ENCODE measurements around the gene HAND2. TPM values are rescaled to one million over a fixed set of nuclear protein-coding genes. Genes with fewer than 3 reads are reported as not detected.

HAND2 gene
- total RNA-seq, 2 experiments from 2014 or later: not detected

- no peak for ATAC-seq (ENCODE audit: low read depth)
- Mint-ChIP-seq H3K36me3 (no peaks in the 10 kb centered on the region), H3K4me1 (no peaks in the 10 kb centered on the region), H3K27ac (no peak overlapping the region), H3K9me3 (no peaks in the 10 kb centered on the region), H3K27me3 (peaks cover 23% of the 10 kb centered on the region), H3K4me3 (no peak overlapping the region)
- no peak for DNase-seq
- POLR2A ChIA-PET: no interaction called here
Observed at GRCh38 chr4:173546776-173547175, 16.7 kb upstream of the HAND2 start.

- Mint-ChIP-seq H3K9me3 (no peaks in the 10 kb centered on the region), H3K4me3 (no peak overlapping the region), H3K4me1 (no peaks in the 10 kb centered on the region), H3K27ac (no peak overlapping the region), H3K27me3 (peaks cover 31% of the 10 kb centered on the region), H3K36me3 (no peaks in the 10 kb centered on the region)
- DNase-seq (no peak), ATAC-seq (ENCODE audit: low read depth) (no peak)
- POLR2A ChIA-PET: no interaction called here
Observed at GRCh38 chr4:173545440-173545839, 15.4 kb upstream of the HAND2 start.

- no peak overlapping the region for H3K27ac Mint-ChIP-seq
- H3K36me3 Mint-ChIP-seq: no peaks in the 10 kb centered on the region
Observed at GRCh38 chr4:173543266-173543665, 13.2 kb upstream of the HAND2 start.

GRCh38 chr4:173539986-173540385 lies 10.0 kb upstream of the HAND2 start:
- ATAC-seq (ENCODE audit: low read depth) (no peak), DNase-seq (no peak)
- Mint-ChIP-seq H3K4me1 (peaks cover 6% of the 10 kb centered on the region), H3K27ac (no peak overlapping the region), H3K4me3 (no peak overlapping the region), H3K27me3 (peaks cover 69% of the 10 kb centered on the region), H3K36me3 (no peaks in the 10 kb centered on the region), H3K9me3 (no peaks in the 10 kb centered on the region)
- POLR2A ChIA-PET: no interaction called here

More at GRCh38 chr4:173543266-173543665, 13.2 kb upstream of the HAND2 start:
- ATAC-seq (ENCODE audit: low read depth): no peak
- Mint-ChIP-seq H3K27me3 (peaks cover 48% of the 10 kb centered on the region), H3K9me3 (no peaks in the 10 kb centered on the region), H3K4me3 (no peak overlapping the region), H3K4me1 (peaks cover 6% of the 10 kb centered on the region)
- DNase-seq: no peak
- POLR2A ChIA-PET: no interaction called here

- ATAC-seq (ENCODE audit: low read depth) (no peak), DNase-seq (no peak)
- Mint-ChIP-seq H3K27ac (no peak overlapping the region), H3K9me3 (no peaks in the 10 kb centered on the region), H3K4me3 (peak overlapping the region; percentile 60), H3K27me3 (peaks cover 76% of the 10 kb centered on the region), H3K36me3 (no peaks in the 10 kb centered on the region), H3K4me1 (peaks cover 6% of the 10 kb centered on the region)
- POLR2A ChIA-PET: no interaction called here
Observed at GRCh38 chr4:173538909-173539445, 8.9 kb upstream of the HAND2 start.

- Mint-ChIP-seq H3K4me3 (peak overlapping the region; percentile 67), H3K27me3 (peaks cover 80% of the 10 kb centered on the region), H3K9me3 (no peaks in the 10 kb centered on the region), H3K27ac (no peak overlapping the region), H3K4me1 (peaks cover 6% of the 10 kb centered on the region), H3K36me3 (no peaks in the 10 kb centered on the region)
- POLR2A ChIA-PET: no interaction called here
- DNase-seq (peak; percentile 41), ATAC-seq (ENCODE audit: low read depth) (no peak)
Observed at GRCh38 chr4:173538148-173538908, 8.3 kb upstream of the HAND2 start.

- no peaks in the 10 kb centered on the region for H3K9me3 Mint-ChIP-seq
- ATAC-seq (ENCODE audit: low read depth) (no peak), DNase-seq (no peak)
- peaks cover 86% of the 10 kb centered on the region for H3K27me3 Mint-ChIP-seq
- H3K4me1 Mint-ChIP-seq: peaks cover 6% of the 10 kb centered on the region
- no peak overlapping the region for H3K27ac Mint-ChIP-seq
- POLR2A ChIA-PET: no interaction called here
- no peaks in the 10 kb centered on the region for H3K36me3 Mint-ChIP-seq
- H3K4me3 Mint-ChIP-seq: peak overlapping the region; percentile 51
Observed at GRCh38 chr4:173537613-173538147, 7.7 kb upstream of the HAND2 start.

GRCh38 chr4:173536808-173537429 lies 6.9 kb upstream of the HAND2 start:
- H3K27me3 Mint-ChIP-seq: peaks cover 93% of the 10 kb centered on the region
- peaks cover 6% of the 10 kb centered on the region for H3K4me1 Mint-ChIP-seq
- POLR2A ChIA-PET: no interaction called here
- DNase-seq (no peak), ATAC-seq (ENCODE audit: low read depth) (no peak)
- no peaks in the 10 kb centered on the region for H3K9me3 Mint-ChIP-seq
- H3K36me3 Mint-ChIP-seq: no peaks in the 10 kb centered on the region
- no peak overlapping the region for H3K4me3 Mint-ChIP-seq
- no peak overlapping the region for H3K27ac Mint-ChIP-seq

GRCh38 chr4:173535957-173536356 lies 5.9 kb upstream of the HAND2 start:
- Mint-ChIP-seq H3K4me3 (no peak overlapping the region), H3K4me1 (peaks cover 6% of the 10 kb centered on the region), H3K9me3 (peaks cover 3% of the 10 kb centered on the region), H3K27me3 (peaks cover 93% of the 10 kb centered on the region), H3K36me3 (no peaks in the 10 kb centered on the region), H3K27ac (no peak overlapping the region)
- POLR2A ChIA-PET: no interaction called here
- DNase-seq (no peak), ATAC-seq (ENCODE audit: low read depth) (no peak)

- peaks cover 97% of the 10 kb centered on the region for H3K27me3 Mint-ChIP-seq
- no peak for DNase-seq
- POLR2A ChIA-PET: no interaction called here
- no peaks in the 10 kb centered on the region for H3K36me3 Mint-ChIP-seq
- no peak for ATAC-seq (ENCODE audit: low read depth)
- no peak overlapping the region for H3K4me3 Mint-ChIP-seq
- H3K9me3 Mint-ChIP-seq: peaks cover 3% of the 10 kb centered on the region
- H3K27ac Mint-ChIP-seq: no peak overlapping the region
- H3K4me1 Mint-ChIP-seq: peaks cover 6% of the 10 kb centered on the region
Observed at GRCh38 chr4:173535165-173535902, 5.3 kb upstream of the HAND2 start.

GRCh38 chr4:173534434-173534833 lies 4.4 kb upstream of the HAND2 start:
- H3K36me3 Mint-ChIP-seq: peaks cover 3% of the 10 kb centered on the region
- POLR2A ChIA-PET: no interaction called here
- H3K4me3 Mint-ChIP-seq: no peak overlapping the region

GRCh38 chr4:173532725-173533511 lies 2.9 kb upstream of the HAND2 start:
- Mint-ChIP-seq H3K36me3 (peaks cover 4% of the 10 kb centered on the region), H3K4me3 (no peak overlapping the region), H3K9me3 (peaks cover 6% of the 10 kb centered on the region), H3K27me3 (peaks cover 89% of the 10 kb centered on the region), H3K27ac (no peak overlapping the region), H3K4me1 (peaks cover 13% of the 10 kb centered on the region)
- ATAC-seq (ENCODE audit: low read depth): no peak
- DNase-seq: no peak
- POLR2A ChIA-PET: no interaction called here

More at GRCh38 chr4:173534434-173534833, 4.4 kb upstream of the HAND2 start:
- Mint-ChIP-seq H3K4me1 (peaks cover 11% of the 10 kb centered on the region), H3K27ac (no peak overlapping the region), H3K27me3 (peaks cover 96% of the 10 kb centered on the region), H3K9me3 (peaks cover 3% of the 10 kb centered on the region)
- ATAC-seq (ENCODE audit: low read depth) (no peak), DNase-seq (no peak)

All from activated naive CD8-positive, alpha-beta T cell treated with anti-CD3 and anti-CD28 coated beads, Interleukin-2, amount 10 ng/mL, durations not matched to agents 7 days and 5 days (primary cell).